ENCODE data around the gene SLC47A2. TPM values are rescaled to one million over a fixed set of nuclear protein-coding genes. Genes with fewer than 3 reads are reported as not detected.
"Not testable (repeated sequence)": the region's sequence is repeated elsewhere in the genome, so short reads cannot be mapped to it uniquely, and the experiment has no call there.

Gene SLC47A2
- polyA plus RNA-seq, 10 donors: 0.13 to 0.49 (median 0.24) TPM; not detected in 1

- no peak for DNase-seq
Observed at GRCh38 chr17:19671433-19671832, 45.0 kb downstream of the SLC47A2 start.

- DNase-seq: no peak
Observed at GRCh38 chr17:19670908-19671307, 45.5 kb downstream of the SLC47A2 start.

- not testable (repeated sequence) for DNase-seq
Observed at GRCh38 chr17:19669680-19670079, 46.7 kb downstream of the SLC47A2 start.

- DNase-seq: no peak
Observed at GRCh38 chr17:19664821-19665181, 51.6 kb downstream of the SLC47A2 start.

- DNase-seq: no peak
Observed at GRCh38 chr17:19664136-19664820, 52.1 kb downstream of the SLC47A2 start.

GRCh38 chr17:19663097-19663496, 53.3 kb downstream of the SLC47A2 start:
- no peak for DNase-seq

- no peak for DNase-seq
Observed at GRCh38 chr17:19661121-19661520, 55.3 kb downstream of the SLC47A2 start.

GRCh38 chr17:19660219-19660870, 56.0 kb downstream of the SLC47A2 start:
- DNase-seq: no peak

- no peak for DNase-seq
Observed at GRCh38 chr17:19659366-19660177, 56.8 kb downstream of the SLC47A2 start.

- no peak for DNase-seq
Observed at GRCh38 chr17:19656851-19657581, 59.4 kb downstream of the SLC47A2 start.

GRCh38 chr17:19656336-19656735, 60.0 kb downstream of the SLC47A2 start:
- no peak for DNase-seq

- no peak for DNase-seq
Observed at GRCh38 chr17:19654896-19655295, 61.5 kb downstream of the SLC47A2 start.

GRCh38 chr17:19654342-19654886, 62.0 kb downstream of the SLC47A2 start:
- DNase-seq: no peak

- no peak for DNase-seq
Observed at GRCh38 chr17:19652595-19652994, 63.8 kb downstream of the SLC47A2 start.

GRCh38 chr17:19651451-19652238, 64.7 kb downstream of the SLC47A2 start:
- DNase-seq: no peak

- no peak for DNase-seq
Observed at GRCh38 chr17:19650826-19651225, 65.6 kb downstream of the SLC47A2 start.

GRCh38 chr17:19649274-19649541, 67.2 kb downstream of the SLC47A2 start:
- no peak for DNase-seq

GRCh38 chr17:19648475-19649273, 67.7 kb downstream of the SLC47A2 start, which contains the start of gene ALDH3A2:
Gene ALDH3A2 (plus strand): TSS chr17:19648751. CDS start chr17:19648972, 221 bp downstream.
- DNase-seq: peak; percentile 94 to 99 (median 95)

GRCh38 chr17:19647697-19648474, 68.5 kb downstream of the SLC47A2 start:
- peak in 2 of 3 donors; percentile 39 to 57 for DNase-seq
